Right ventricle myocardium superior (tissue), 1 donor: ENCODE measurements around the gene PLPP6. TPM values are rescaled to one million over a fixed set of nuclear protein-coding genes. Genes with fewer than 3 reads are reported as not detected.

Experiments
- ATAC-seq: fragments of 200-7000 bp; cut with Tn5 transposase; one replicate; pipeline ENCODE4 v1.9.1; 2020; ENCODE audit warnings: mild to moderate bottlenecking; ENCODE audit not compliant: poor library complexity
- DNase-seq: peaks from one replicate; pipeline ENCODE4 v3.0.0-alpha.2; 2020
- intact Hi-C: fragments of 100-400 bp; cut with DNase I; formaldehyde crosslinking; loops from one replicate; pipeline ENCODE4 v1.11.2; 2022
- total RNA-seq: library from RNA; stranded (reverse); fragmentation: NEBNext Ultra II Directional; extraction: Animal tissue kit (Norgen Biotek cat#: 25700); gene quantifications from one replicate; pipeline ENCODE4 v1.2.1, GENCODE V29; 2021
- donor health status: DM: no; HTN: yes; CAD: no; lungs with severe emphysema.

PLPP6 gene
- total RNA-seq, 1 donor from 2014 or later, result 1.9 TPM

GRCh38 chr9:4686112-4686511, 24.0 kb downstream of the PLPP6 start:
- intact Hi-C loops, result no loop called here
- DNase-seq, result no peak
- peak; percentile 69 for ATAC-seq

GRCh38 chr9:4686584-4686983, 24.5 kb downstream of the PLPP6 start:
- DNase-seq (no peak), ATAC-seq (peak; percentile 36)
- intact Hi-C loops, result no loop called here

GRCh38 chr9:4689021-4689420, 26.9 kb downstream of the PLPP6 start:
- ATAC-seq (no peak), DNase-seq (no peak)
- intact Hi-C loops, result no loop called here

GRCh38 chr9:4689687-4690104, 27.6 kb downstream of the PLPP6 start:
- intact Hi-C loops, result no loop called here
- ATAC-seq (no peak), DNase-seq (no peak)

- DNase-seq, result no peak
- intact Hi-C loops, result no loop called here
- no peak for ATAC-seq
Measured at GRCh38 chr9:4690144-4690543, 28.1 kb downstream of the PLPP6 start.

- ATAC-seq (no peak), DNase-seq (no peak)
- intact Hi-C loops, result no loop called here
Measured at GRCh38 chr9:4691795-4692194, 29.7 kb downstream of the PLPP6 start.

GRCh38 chr9:4700091-4700490, 38.0 kb downstream of the PLPP6 start:
- ATAC-seq (no peak), DNase-seq (no peak)
- intact Hi-C loops, result no loop called here

GRCh38 chr9:4700932-4701331, 38.8 kb downstream of the PLPP6 start:
- no peak for ATAC-seq
- intact Hi-C loops, result no loop called here
- no peak for DNase-seq

- no peak for DNase-seq
- no peak for ATAC-seq
- intact Hi-C loops, result no loop called here
Measured at GRCh38 chr9:4701526-4701925, 39.4 kb downstream of the PLPP6 start.

GRCh38 chr9:4704129-4704528, 42.0 kb downstream of the PLPP6 start:
- intact Hi-C loops, result no loop called here
- ATAC-seq (no peak), DNase-seq (no peak)

GRCh38 chr9:4706021-4706420, 43.9 kb downstream of the PLPP6 start:
- DNase-seq (no peak), ATAC-seq (no peak)
- intact Hi-C loops, result no loop called here

GRCh38 chr9:4706971-4707622, 45.0 kb downstream of the PLPP6 start:
- intact Hi-C loops, result no loop called here
- DNase-seq (no peak), ATAC-seq (no peak)

GRCh38 chr9:4709380-4709779, 47.3 kb downstream of the PLPP6 start:
- ATAC-seq (no peak), DNase-seq (no peak)
- intact Hi-C loops, result no loop called here

GRCh38 chr9:4713849-4714248, 51.8 kb downstream of the PLPP6 start:
- peak; percentile 50 for ATAC-seq
- no peak for DNase-seq
- intact Hi-C loops, result no loop called here

GRCh38 chr9:4714266-4715016, 52.3 kb downstream of the PLPP6 start:
- DNase-seq, result no peak
- ATAC-seq, result no peak
- intact Hi-C loops, result no loop called here

Other genes starting within 250 kb of the PLPP6 start
- gene SLC1A1, start 171.8 kb upstream of the PLPP6 start, total RNA-seq, result 2.5 TPM
- 0.35 TPM for gene SPATA6L, start 4.2 kb downstream of the PLPP6 start, total RNA-seq
- gene CDC37L1, start 17.3 kb downstream of the PLPP6 start, total RNA-seq, result 40.2 TPM
- gene AK3, start 78.9 kb downstream of the PLPP6 start, total RNA-seq, result 203 TPM
- 4.5 TPM for gene RCL1, start 130.7 kb downstream of the PLPP6 start, total RNA-seq